Measurements from ENCODE around the gene IMPA2.
"Not testable (repeated sequence)": the region's sequence is repeated elsewhere in the genome, so short reads cannot be mapped to it uniquely, and the experiment has no call there.

Gene IMPA2

GRCh38 chr18:12031181-12031580 lies 49.9 kb downstream of the IMPA2 start:
- DNase-seq, result no peak

GRCh38 chr18:12031846-12032245 lies 50.5 kb downstream of the IMPA2 start:
- no peak for DNase-seq

GRCh38 chr18:12032786-12033642 lies 51.7 kb downstream of the IMPA2 start:
- DNase-seq, result no peak

GRCh38 chr18:12033643-12034025 lies 52.3 kb downstream of the IMPA2 start:
- no peak for DNase-seq

GRCh38 chr18:12034241-12035100 lies 53.2 kb downstream of the IMPA2 start:
- no peak for DNase-seq

DNA sequence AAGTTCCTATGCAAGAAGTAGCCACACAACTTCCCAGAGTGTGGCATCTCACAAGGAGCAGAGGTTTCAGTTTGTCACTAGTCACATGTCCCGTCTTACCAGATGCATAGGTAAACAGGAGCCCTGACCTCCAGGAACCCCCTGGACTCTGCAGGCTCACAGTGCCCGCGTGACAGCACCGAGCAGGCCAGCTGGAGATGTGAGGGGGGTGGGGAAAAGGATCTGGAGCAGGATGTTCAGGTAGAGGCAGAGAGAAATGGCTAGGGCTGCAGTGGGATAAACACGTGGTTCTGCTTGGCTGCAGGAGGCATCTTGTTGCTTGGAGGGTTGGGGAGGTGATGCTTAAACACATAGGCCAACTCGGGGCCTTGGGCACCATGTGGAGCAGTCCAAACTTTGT lies 54.2 kb downstream of the IMPA2 start:
- DNase-seq, result no peak

GRCh38 chr18:12036201-12036751 lies 55.0 kb downstream of the IMPA2 start:
- no peak for DNase-seq

- no peak for DNase-seq
Measured at GRCh38 chr18:12038082-12038638, 56.9 kb downstream of the IMPA2 start.

- DNase-seq, result peak; percentile 63
Measured at GRCh38 chr18:12038639-12039539, 57.6 kb downstream of the IMPA2 start.

- DNase-seq, result not testable (repeated sequence)
Measured at GRCh38 chr18:12039540-12039930, 58.2 kb downstream of the IMPA2 start.

DNA sequence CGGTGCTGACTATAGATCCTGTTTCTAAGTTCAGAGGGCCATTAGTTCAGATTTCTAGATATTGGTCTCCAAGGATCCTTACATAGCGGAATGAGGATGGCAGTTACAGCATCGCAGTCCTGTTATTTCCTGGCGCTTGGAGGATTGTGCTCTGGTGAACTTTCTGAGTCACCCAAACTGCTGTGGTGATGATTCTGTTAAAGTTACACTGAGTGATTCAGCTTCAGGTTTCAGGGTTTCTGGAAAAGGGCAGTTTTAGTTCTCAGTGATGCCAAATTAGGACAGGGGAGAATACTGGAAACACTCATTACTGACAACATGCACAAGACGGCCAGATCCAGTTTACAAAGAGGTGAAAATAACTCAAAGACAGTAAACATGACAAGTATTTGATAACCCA lies 60.3 kb downstream of the IMPA2 start:
- DNase-seq, result no peak

- DNase-seq, result no peak
Measured at GRCh38 chr18:12043811-12044210, 62.5 kb downstream of the IMPA2 start.

- no peak for DNase-seq
Measured at GRCh38 chr18:12044591-12044990, 63.3 kb downstream of the IMPA2 start.

- no peak for DNase-seq
Measured at GRCh38 chr18:12046046-12046750, 64.9 kb downstream of the IMPA2 start.

GRCh38 chr18:12046751-12047335 lies 65.5 kb downstream of the IMPA2 start:
- no peak for DNase-seq

DNA sequence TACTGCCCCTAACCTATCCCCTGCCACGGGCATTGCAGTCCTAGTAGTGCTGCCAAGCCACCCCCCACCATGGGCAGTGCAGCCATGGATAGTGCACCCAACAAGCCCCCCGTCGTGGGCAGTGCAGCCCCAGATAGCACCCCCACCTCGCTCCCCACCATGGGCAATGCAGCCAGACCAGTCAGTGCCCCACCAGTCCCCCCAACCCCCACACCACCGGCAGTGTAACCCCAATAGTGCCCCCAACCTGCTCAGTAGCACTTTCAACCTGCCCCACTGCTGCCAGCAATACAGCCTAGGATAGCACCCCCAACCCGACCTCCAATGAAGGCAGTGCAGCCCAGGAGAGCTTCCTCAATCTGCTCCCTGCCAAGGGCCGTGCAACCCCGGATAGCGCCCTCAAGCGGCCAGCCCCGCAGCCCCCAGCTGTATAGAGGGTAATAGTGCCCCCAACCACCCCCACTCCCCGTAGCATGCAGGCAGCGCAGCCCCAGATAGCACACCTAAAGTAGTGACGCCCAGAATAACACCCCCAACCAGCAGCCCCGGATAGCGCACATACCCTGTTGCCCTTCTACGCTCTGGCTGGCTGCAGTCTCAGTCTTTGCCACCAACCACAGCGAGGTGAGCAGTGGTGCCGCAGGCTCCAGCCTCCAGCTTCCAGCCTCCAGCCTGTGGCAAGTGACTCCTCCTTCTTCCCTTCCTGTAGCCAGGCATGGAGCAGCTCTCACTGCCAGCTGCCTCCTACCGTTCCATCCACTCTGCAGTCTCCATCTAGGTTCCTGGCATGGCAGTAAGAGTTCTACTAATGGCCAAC lies 66.9 kb downstream of the IMPA2 start:
- no peak for DNase-seq

DNA sequence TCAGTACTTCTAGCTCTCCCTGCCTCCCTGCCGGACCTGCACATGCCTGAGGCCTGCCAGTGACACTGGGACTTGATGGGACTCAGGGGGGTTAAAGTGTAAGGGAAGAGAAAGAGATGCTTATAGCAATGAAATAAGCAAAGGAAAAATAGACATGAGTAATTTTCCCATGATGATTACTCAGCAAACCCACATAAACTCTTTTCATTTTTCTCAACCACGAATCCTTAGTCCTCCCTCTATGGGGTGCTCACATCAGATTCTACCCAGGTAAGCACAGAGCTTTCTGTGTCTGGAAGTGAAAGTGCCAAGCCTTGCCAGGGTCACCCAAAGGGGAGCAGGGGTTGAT lies 67.5 kb downstream of the IMPA2 start:
- no peak for DNase-seq

GRCh38 chr18:12049978-12050811 lies 68.9 kb downstream of the IMPA2 start:
- peak; percentile 5 for DNase-seq

DNA sequence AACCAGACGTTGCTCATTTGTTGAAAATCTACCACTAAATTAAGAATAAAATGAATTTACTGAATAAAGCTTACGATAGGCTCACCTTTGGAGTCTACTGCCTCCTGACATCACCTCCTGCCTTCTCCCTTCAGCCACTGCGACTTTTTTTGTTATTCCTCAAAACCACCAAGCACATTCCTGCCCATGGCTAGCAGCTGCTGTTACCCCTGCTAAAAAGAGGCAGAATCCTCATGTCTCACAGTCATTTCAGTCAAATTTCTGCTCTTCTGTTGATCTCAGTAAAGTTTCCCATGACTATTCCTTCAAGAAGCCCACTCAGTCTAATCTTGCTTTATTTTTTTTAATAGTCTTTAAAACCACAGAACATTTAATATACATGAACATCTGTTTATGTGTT lies 71.6 kb downstream of the IMPA2 start:
- no peak for DNase-seq

Measured in CD4-positive, alpha-beta T cell treated with Interleukin-4 for 4 hours (primary cell).